ENCODE measurements around the gene CHD5.

DNA sequence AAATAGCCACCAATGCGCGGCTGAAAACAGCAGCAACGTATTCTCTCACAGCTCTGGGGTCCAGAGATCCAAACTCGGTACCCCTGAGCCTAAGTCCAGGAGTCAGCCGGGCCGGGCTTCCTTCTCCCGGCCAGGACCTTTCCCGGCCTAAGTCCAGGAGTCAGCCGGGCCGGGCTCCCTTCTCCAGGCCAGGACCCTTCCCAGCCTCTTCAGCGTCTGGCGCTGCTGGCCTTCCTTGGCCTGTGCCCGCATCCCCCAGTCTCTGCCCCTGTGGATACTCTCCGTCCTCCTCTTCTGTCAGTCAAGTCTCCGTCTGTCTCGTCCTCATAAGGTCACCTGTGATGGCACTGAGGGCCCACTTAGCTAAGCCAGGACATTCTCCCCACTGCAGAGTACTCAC, 102.2 kb downstream of the CHD5 start:
- TF ChIP-seq, protein P1, sequence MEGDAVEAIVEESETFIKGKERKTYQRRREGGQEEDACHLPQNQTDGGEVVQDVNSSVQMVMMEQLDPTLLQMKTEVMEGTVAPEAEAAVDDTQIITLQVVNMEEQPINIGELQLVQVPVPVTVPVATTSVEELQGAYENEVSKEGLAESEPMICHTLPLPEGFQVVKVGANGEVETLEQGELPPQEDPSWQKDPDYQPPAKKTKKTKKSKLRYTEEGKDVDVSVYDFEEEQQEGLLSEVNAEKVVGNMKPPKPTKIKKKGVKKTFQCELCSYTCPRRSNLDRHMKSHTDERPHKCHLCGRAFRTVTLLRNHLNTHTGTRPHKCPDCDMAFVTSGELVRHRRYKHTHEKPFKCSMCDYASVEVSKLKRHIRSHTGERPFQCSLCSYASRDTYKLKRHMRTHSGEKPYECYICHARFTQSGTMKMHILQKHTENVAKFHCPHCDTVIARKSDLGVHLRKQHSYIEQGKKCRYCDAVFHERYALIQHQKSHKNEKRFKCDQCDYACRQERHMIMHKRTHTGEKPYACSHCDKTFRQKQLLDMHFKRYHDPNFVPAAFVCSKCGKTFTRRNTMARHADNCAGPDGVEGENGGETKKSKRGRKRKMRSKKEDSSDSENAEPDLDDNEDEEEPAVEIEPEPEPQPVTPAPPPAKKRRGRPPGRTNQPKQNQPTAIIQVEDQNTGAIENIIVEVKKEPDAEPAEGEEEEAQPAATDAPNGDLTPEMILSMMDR (IDR thresholded peaks at IDR 0.05), result no peak
- TF ChIP-seq POLR2AphosphoS5 (IDR thresholded peaks at IDR 0.05; ENCODE audit: low read depth, low read length) (no peak), TCF7L2 (IDR thresholded peaks at IDR 0.05; ENCODE audit: low read depth, low read length) (no peak)
